Hepatocyte (in vitro differentiated cells): ENCODE measurements around the gene TRAF7. TPM values are rescaled to one million over a fixed set of nuclear protein-coding genes. Genes with fewer than 3 reads are reported as not detected.

Experiments
- DNase-seq: peaks from one replicate; pipeline ENCODE4 v3.0.0-alpha.2; 2016; ENCODE audit warnings: low spot score
- H2AFZ ChIP-seq: fragments of 200-600 bp; sonication (generic); 2 replicates; pipeline ENCODE4 v1.6.0; 2016; ENCODE audit warnings: antibody characterized with exemption, mild to moderate bottlenecking
- H3K27ac ChIP-seq: fragments of 200-600 bp; sonication (generic); 2 replicates; pipeline ENCODE4 v1.5.1; 2016; ENCODE audit warnings: mild to moderate bottlenecking
- H3K27me3 ChIP-seq: fragments of 200-600 bp; sonication (generic); 2 replicates; pipeline ENCODE4 v1.6.1; 2016
- H3K36me3 ChIP-seq: fragments of 200-600 bp; sonication (generic); replicated peaks from 2 replicates; pipeline ENCODE4 v1.5.1; 2016; ENCODE audit warnings: low read depth; ENCODE audit not compliant: insufficient read depth
- H3K4me1 ChIP-seq: fragments of 200-600 bp; sonication (generic); 2 replicates; pipeline ENCODE4 v1.5.1; 2016; ENCODE audit warnings: mild to moderate bottlenecking, moderate library complexity; ENCODE audit not compliant: insufficient read depth
- H3K4me2 ChIP-seq: fragments of 200-600 bp; sonication (generic); 2 replicates; pipeline ENCODE4 v1.6.0; 2016
- H3K4me3 ChIP-seq: fragments of 200-600 bp; sonication (generic); 2 replicates; pipeline ENCODE4 v1.5.1; 2016; ENCODE audit warnings: mild to moderate bottlenecking
- H3K79me2 ChIP-seq: fragments of 200-600 bp; sonication (generic); 2 replicates; pipeline ENCODE4 v1.6.0; 2017; ENCODE audit warnings: mild to moderate bottlenecking
- H3K9me2 ChIP-seq: fragments of 200-600 bp; sonication (generic); replicated peaks from 2 replicates; pipeline ENCODE4 v1.6.0; 2017; ENCODE audit warnings: mild to moderate bottlenecking; ENCODE audit not compliant: insufficient read depth
- H3K9me3 ChIP-seq: fragments of 200-600 bp; sonication (generic); 2 replicates; pipeline ENCODE4 v1.5.1; 2016; ENCODE audit warnings: low read depth, mild to moderate bottlenecking
- H4K20me1 ChIP-seq: fragments of 200-600 bp; sonication (generic); 2 replicates; pipeline ENCODE4 v1.6.0; 2016; ENCODE audit warnings: mild to moderate bottlenecking; ENCODE audit not compliant: insufficient read depth, poor library complexity, severe bottlenecking
- EZH2 ChIP-seq: fragments of 200-600 bp; sonication (generic); IDR thresholded peaks from 2 replicates; pipeline ENCODE4 v1.6.1; 2016; ENCODE audit warnings: antibody characterized with exemption, mild to moderate bottlenecking, borderline replicate concordance
- EZH2phosphoT487 ChIP-seq: fragments of 200-600 bp; sonication (generic); IDR thresholded peaks from one replicate; pipeline ENCODE4 v1.6.1; 2018; ENCODE audit warnings: antibody characterized with exemption, mild to moderate bottlenecking, low read depth, moderate library complexity; ENCODE audit not compliant: unreplicated experiment, severe bottlenecking
- WGBS: methylation state at CpG from one replicate; pipeline ENCODE4 v1.1.6; 2016; ENCODE audit warnings: low lambda C conversion rate; ENCODE audit errors: missing lambda C conversion rate; 5-methylcytosine and 5-hydroxymethylcytosine counted together
- polyA plus RNA-seq: library from polyadenylated mRNA; unstranded; fragments of >200 nt; fragmentation: Nextera tagmentation; extraction: Ambion mirVana; gene quantifications from 2 replicates; pipeline ENCODE4 v1.2.1, GENCODE V29; 2016
- total RNA-seq: library from RNA; depleted of rRNA; stranded (reverse); fragments of >200 nt; gene quantifications from 2 replicates; pipeline ENCODE4 v1.2.3, GENCODE V29; 2014
- TF ChIP-seq, protein P1 (sequence below): fragments of 200-600 bp; sonication (generic); IDR thresholded peaks from 2 replicates; pipeline ENCODE4 v1.5.1; 2016; ENCODE audit warnings: antibody characterized with exemption, mild to moderate bottlenecking; ENCODE audit not compliant: poor library complexity

Gene TRAF7
- total and polyA plus RNA-seq, 2 experiments from 2014 or later = 37.4 to 55.1 TPM

DNA sequence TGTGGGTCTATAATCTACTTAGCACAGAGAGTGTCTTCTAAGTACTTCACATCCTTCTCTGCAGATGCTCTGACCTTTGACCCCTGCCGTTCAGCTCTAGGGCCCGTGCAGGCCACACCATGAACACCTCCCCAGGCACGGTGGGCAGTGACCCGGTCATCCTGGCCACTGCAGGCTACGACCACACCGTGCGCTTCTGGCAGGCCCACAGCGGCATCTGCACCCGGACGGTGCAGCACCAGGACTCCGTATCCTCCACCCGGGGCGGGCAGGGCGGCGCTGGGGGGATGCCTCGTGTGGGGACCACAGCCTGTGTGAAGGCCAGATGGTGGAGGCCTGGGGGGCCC, 50.4 kb downstream of the TRAF7 start:
- DNase-seq = no peak
- TF ChIP-seq EZH2 (no peak), EZH2phosphoT487 (no peak)
- TF ChIP-seq, protein P1, sequence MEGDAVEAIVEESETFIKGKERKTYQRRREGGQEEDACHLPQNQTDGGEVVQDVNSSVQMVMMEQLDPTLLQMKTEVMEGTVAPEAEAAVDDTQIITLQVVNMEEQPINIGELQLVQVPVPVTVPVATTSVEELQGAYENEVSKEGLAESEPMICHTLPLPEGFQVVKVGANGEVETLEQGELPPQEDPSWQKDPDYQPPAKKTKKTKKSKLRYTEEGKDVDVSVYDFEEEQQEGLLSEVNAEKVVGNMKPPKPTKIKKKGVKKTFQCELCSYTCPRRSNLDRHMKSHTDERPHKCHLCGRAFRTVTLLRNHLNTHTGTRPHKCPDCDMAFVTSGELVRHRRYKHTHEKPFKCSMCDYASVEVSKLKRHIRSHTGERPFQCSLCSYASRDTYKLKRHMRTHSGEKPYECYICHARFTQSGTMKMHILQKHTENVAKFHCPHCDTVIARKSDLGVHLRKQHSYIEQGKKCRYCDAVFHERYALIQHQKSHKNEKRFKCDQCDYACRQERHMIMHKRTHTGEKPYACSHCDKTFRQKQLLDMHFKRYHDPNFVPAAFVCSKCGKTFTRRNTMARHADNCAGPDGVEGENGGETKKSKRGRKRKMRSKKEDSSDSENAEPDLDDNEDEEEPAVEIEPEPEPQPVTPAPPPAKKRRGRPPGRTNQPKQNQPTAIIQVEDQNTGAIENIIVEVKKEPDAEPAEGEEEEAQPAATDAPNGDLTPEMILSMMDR = no peak
- H3K36me3 ChIP-seq = no peaks in the 10 kb centered on the region
- peak overlapping the region; percentile 92 for H2AFZ ChIP-seq
- peaks cover 8% of the 10 kb centered on the region for H3K4me1 ChIP-seq
- H4K20me1 ChIP-seq = no peaks in the 10 kb centered on the region
- peak overlapping the region; percentile 97 for H3K4me3 ChIP-seq
- H3K9me3 ChIP-seq = no peaks in the 10 kb centered on the region
- WGBS = 20% methylated on average over 14 of the region's 16 CpGs
- H3K27me3 ChIP-seq = no peaks in the 10 kb centered on the region
- H3K9me2 ChIP-seq = no peaks in the 10 kb centered on the region
- H3K79me2 ChIP-seq = peaks cover 12% of the 10 kb centered on the region
- H3K27ac ChIP-seq = peak overlapping the region; percentile 99
- H3K4me2 ChIP-seq = peak overlapping the region; percentile 97

DNA sequence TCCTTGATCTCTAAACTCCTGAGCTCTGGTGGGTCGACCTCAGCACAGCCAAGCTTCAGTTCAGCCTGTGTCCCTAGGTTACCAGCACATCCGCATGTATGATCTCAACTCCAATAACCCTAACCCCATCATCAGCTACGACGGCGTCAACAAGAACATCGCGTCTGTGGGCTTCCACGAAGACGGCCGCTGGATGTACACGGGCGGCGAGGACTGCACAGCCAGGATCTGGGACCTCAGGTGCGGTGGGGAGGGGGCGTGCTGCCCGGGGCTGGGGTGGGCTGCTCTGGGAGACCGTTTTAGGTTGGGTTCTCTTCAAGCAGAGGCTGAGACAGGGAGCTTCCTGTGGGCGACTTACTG, 50.8 kb downstream of the TRAF7 start:
- Histone ChIP-seq H3K79me2 (peaks cover 12% of the 10 kb centered on the region), H3K4me1 (peaks cover 8% of the 10 kb centered on the region), H3K36me3 (no peaks in the 10 kb centered on the region)

DNA sequence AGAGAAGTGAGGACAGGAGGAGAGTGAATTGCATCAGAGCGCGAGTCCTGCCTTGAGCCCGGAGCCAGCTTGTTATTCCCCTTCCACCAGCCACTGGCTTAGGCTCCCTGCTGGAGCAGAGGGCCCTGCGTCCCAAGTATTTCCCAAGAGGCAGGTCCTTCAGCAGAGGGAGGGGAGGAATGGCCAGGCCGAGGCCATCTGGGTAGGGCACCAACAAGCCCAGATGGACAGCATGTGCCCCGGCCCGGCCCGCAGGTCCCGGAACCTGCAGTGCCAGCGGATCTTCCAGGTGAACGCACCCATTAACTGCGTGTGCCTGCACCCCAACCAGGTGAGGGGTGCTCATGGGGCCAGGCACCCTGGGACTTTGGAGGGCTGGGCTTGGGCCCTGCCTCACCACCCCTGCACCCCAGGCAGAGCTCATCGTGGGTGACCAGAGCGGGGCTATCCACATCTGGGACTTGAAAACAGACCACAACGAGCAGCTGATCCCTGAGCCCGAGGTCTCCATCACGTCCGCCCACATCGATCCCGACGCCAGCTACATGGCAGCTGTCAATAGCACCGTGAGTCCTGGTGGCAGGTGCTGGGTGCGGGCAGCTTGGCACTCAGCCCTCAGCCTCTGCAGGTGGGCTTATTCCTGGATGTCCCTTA, 51.3 kb downstream of the TRAF7 start:
- DNase-seq = no peak
- Histone ChIP-seq H3K9me2 (no peaks in the 10 kb centered on the region), H3K27me3 (no peaks in the 10 kb centered on the region), H2AFZ (no peak overlapping the region), H4K20me1 (no peaks in the 10 kb centered on the region), H3K27ac (no peak overlapping the region), H3K4me1 (peaks cover 8% of the 10 kb centered on the region), H3K4me2 (peak overlapping the region; percentile 97), H3K9me3 (no peaks in the 10 kb centered on the region), H3K36me3 (no peaks in the 10 kb centered on the region), H3K4me3 (no peak overlapping the region), H3K79me2 (peaks cover 12% of the 10 kb centered on the region)
- no peak for TF ChIP-seq EZH2
- TF ChIP-seq EZH2phosphoT487 = no peak
- TF ChIP-seq, protein P1 = no peak
- 97% methylated on average over 20 of the region's 23 CpGs for WGBS

More for the DNA sequence above, 50.8 kb downstream of the TRAF7 start:
- Histone ChIP-seq H3K9me2 (no peaks in the 10 kb centered on the region), H3K9me3 (no peaks in the 10 kb centered on the region), H2AFZ (no peak overlapping the region), H4K20me1 (no peaks in the 10 kb centered on the region), H3K4me2 (peak overlapping the region; percentile 97), H3K27me3 (no peaks in the 10 kb centered on the region), H3K27ac (peak overlapping the region; percentile 99), H3K4me3 (peak overlapping the region; percentile 97)
- TF ChIP-seq, protein P1 = no peak
- TF ChIP-seq EZH2phosphoT487 = no peak
- no peak for TF ChIP-seq EZH2
- WGBS = 92% methylated on average over 14 of the region's 18 CpGs
- DNase-seq = no peak
